ENCODE results near the gene FAM200A. TPM values are rescaled to one million over a fixed set of nuclear protein-coding genes. Genes with fewer than 3 reads are reported as not detected.

Gene FAM200A
- total RNA-seq (2022; extraction: Qiagen RNA extraction) = 5.6 to 6.6 TPM (median 5.9 TPM) in 5 replicates

GRCh38 chr7:99551767-99552463, at the start of gene FAM200A:
Gene FAM200A (minus strand): TSS chr7:99552114. CDS start chr7:99548407, 3,707 bp downstream.

GRCh38 chr7:99597762-99598501, 46.0 kb upstream of the FAM200A start, which contains the start of gene TMEM225B:
Gene TMEM225B (plus strand): TSS chr7:99598267. CDS start chr7:99604389, 6,122 bp downstream.

GRCh38 chr7:99558306-99559174, 6.6 kb upstream of the FAM200A start, which contains the start of gene ZNF655:
Gene ZNF655 (plus strand): TSS chr7:99558642. CDS start chr7:99560560, 1,918 bp downstream.

GRCh38 chr7:99504603-99505323, 47.2 kb downstream of the FAM200A start, which contains the start of gene ZKSCAN5:
Gene ZKSCAN5 (plus strand): TSS chr7:99504662. CDS start chr7:99506045, 1,383 bp downstream.

GRCh38 chr7:99499721-99500636, 51.9 kb downstream of the FAM200A start, which contains the start of gene ZNF394:
Gene ZNF394 (minus strand): TSS chr7:99500281. CDS start chr7:99500093, 188 bp downstream.

Other genes with a start within 250 kb of the FAM200A start
- 126 to 133 TPM (median 132 TPM) in 5 replicates for gene ARPC1A, start 226.2 kb downstream of the FAM200A start, total RNA-seq (2022; extraction: Qiagen RNA extraction)
- 264 to 303 TPM (median 288 TPM) in 5 replicates for gene ARPC1B, start 177.4 kb downstream of the FAM200A start, total RNA-seq (2022; extraction: Qiagen RNA extraction)
- gene PDAP1, start 143.5 kb downstream of the FAM200A start, total RNA-seq (2022; extraction: Qiagen RNA extraction) = 183 to 220 TPM (median 192 TPM) in 5 replicates
- gene BUD31, start 143.1 kb downstream of the FAM200A start, total RNA-seq (2022; extraction: Qiagen RNA extraction) = 132 to 154 TPM (median 141 TPM) in 5 replicates
- gene PTCD1, start 113.3 kb downstream of the FAM200A start, total RNA-seq (2022; extraction: Qiagen RNA extraction) = 5.8 to 7.7 TPM (median 6.2 TPM) in 5 replicates
- gene CPSF4, start 113.2 kb downstream of the FAM200A start, total RNA-seq (2022; extraction: Qiagen RNA extraction) = 30.5 to 42.1 TPM (median 38.6 TPM) in 5 replicates
- gene ATP5MF, start 85.9 kb downstream of the FAM200A start, total RNA-seq (2022; extraction: Qiagen RNA extraction) = 896 to 1,499 TPM (median 945 TPM) in 5 replicates
- 6.2 to 8.5 TPM (median 7.6 TPM) in 5 replicates for gene ZNF789, start 79.2 kb downstream of the FAM200A start, total RNA-seq (2022; extraction: Qiagen RNA extraction)
- gene ZNF394, start 51.8 kb downstream of the FAM200A start, total RNA-seq (2022; extraction: Qiagen RNA extraction) = 15.6 to 17.3 TPM (median 16.4 TPM) in 5 replicates
- gene ZKSCAN5, start 47.5 kb downstream of the FAM200A start, total RNA-seq (2022; extraction: Qiagen RNA extraction) = 10.0 to 10.7 TPM (median 10.0 TPM) in 5 replicates
- gene ZNF655, start 6.5 kb upstream of the FAM200A start, total RNA-seq (2022; extraction: Qiagen RNA extraction) = 45.8 to 56.3 TPM (median 50.9 TPM) in 5 replicates
- gene TMEM225B, start 46.2 kb upstream of the FAM200A start, total RNA-seq (2022; extraction: Qiagen RNA extraction) = 0.32 to 1.3 TPM (median 1.1 TPM) in 5 replicates
- gene ZSCAN25, start 64.8 kb upstream of the FAM200A start, total RNA-seq (2022; extraction: Qiagen RNA extraction) = 7.7 to 10.1 TPM (median 9.6 TPM) in 5 replicates
- gene CYP3A5, start 127.9 kb upstream of the FAM200A start, total RNA-seq (2022; extraction: Qiagen RNA extraction) = 1.3 to 1.8 TPM (median 1.4 TPM) in 5 replicates
- gene CYP3A7, start 183.1 kb upstream of the FAM200A start, total RNA-seq (2022; extraction: Qiagen RNA extraction) = not detected in 5 replicates
- 0.05 to 0.14 TPM (median 0.08 TPM) in 4 of 5 replicates, not detected in the other for gene CYP3A4, start 232.1 kb upstream of the FAM200A start, total RNA-seq (2022; extraction: Qiagen RNA extraction)